GM21723 (cell line): Measurements from ENCODE around the gene CDYL.
"Not testable (repeated sequence)": the region's sequence is repeated elsewhere in the genome, so short reads cannot be mapped to it uniquely, and the experiment has no call there.

Source experiments
- ATAC-seq: cut with Tn5 transposase; IDR thresholded peaks from one replicate; pipeline ENCODE4 v1.9.1; 2021; ENCODE audit warnings: mild to moderate bottlenecking, moderate library complexity; ENCODE audit not compliant: unreplicated experiment

CDYL gene

GRCh38 chr6:4829089-4829488 is 52.9 kb downstream of the CDYL start:
- no peak for ATAC-seq

GRCh38 chr6:4835540-4835939 is 59.3 kb downstream of the CDYL start:
- not testable (repeated sequence) for ATAC-seq

GRCh38 chr6:4840169-4840568 is 64.0 kb downstream of the CDYL start:
- no peak for ATAC-seq

- ATAC-seq, result no peak
Measured at GRCh38 chr6:4844108-4844507, 67.9 kb downstream of the CDYL start.

GRCh38 chr6:4846387-4846786 is 70.2 kb downstream of the CDYL start:
- ATAC-seq, result no peak

GRCh38 chr6:4848382-4849068 is 72.3 kb downstream of the CDYL start:
- no peak for ATAC-seq

GRCh38 chr6:4849226-4850022 is 73.2 kb downstream of the CDYL start:
- no peak for ATAC-seq

- ATAC-seq, result no peak
Measured at GRCh38 chr6:4851035-4851434, 74.8 kb downstream of the CDYL start.

- ATAC-seq, result not testable (repeated sequence)
Measured at GRCh38 chr6:4852186-4852585, 76.0 kb downstream of the CDYL start.

- no peak for ATAC-seq
Measured at GRCh38 chr6:4852938-4853337, 76.7 kb downstream of the CDYL start.

- ATAC-seq, result no peak
Measured at GRCh38 chr6:4853349-4853748, 77.1 kb downstream of the CDYL start.

GRCh38 chr6:4853782-4854511 is 77.7 kb downstream of the CDYL start:
- ATAC-seq, result no peak

- no peak for ATAC-seq
Measured at GRCh38 chr6:4856785-4857184, 80.6 kb downstream of the CDYL start.

- ATAC-seq, result no peak
Measured at GRCh38 chr6:4858194-4859015, 82.2 kb downstream of the CDYL start.

- ATAC-seq, result no peak
Measured at GRCh38 chr6:4860387-4860786, 84.2 kb downstream of the CDYL start.

- no peak for ATAC-seq
Measured at GRCh38 chr6:4861564-4861963, 85.4 kb downstream of the CDYL start.

- ATAC-seq, result no peak
Measured at GRCh38 chr6:4864519-4864918, 88.3 kb downstream of the CDYL start.

GRCh38 chr6:4865006-4865405 is 88.8 kb downstream of the CDYL start:
- ATAC-seq, result not testable (repeated sequence)

- no peak for ATAC-seq
Measured at GRCh38 chr6:4870821-4871494, 94.8 kb downstream of the CDYL start.

GRCh38 chr6:4871825-4872224 is 95.6 kb downstream of the CDYL start:
- ATAC-seq, result no peak
